ENCODE measurements around the gene METTL3.

DNA sequence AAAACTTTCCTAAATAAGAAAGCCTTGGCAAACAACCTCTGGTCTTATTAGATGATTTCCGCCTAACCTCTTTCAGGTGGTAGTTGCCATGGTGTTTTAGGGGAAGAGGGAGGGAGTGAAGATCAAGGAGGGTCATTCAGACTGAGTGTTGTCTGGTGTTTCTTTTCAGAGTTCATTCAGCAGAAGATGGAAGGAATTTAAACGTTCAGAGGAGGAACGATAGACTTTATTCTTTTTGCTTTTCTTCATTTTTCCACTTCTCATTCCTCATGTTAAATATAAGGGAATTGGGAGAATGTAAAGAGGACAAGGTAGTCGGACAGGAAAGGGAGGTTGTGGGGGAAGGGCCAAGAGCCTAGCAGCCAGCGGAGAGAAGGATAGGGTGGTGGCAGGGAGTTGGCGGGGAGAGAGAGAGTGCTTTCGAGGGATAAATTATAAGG, 32.4 kb upstream of the METTL3 start:
- TF ChIP-seq CTCF (IDR thresholded peaks at IDR 0.05) (no peak), POLR2A (IDR thresholded peaks at IDR 0.05; ENCODE audit: low read depth) (no peak), POLR2AphosphoS5 (IDR thresholded peaks at IDR 0.05) (no peak)
